GM12878 (cell line): ENCODE results near the gene SPTBN2.

ENCODE experiments used
- ASH2L ChIP-seq: fragments of 300-600, 200-600 bp; sonication (generic); IDR thresholded peaks from 2 replicates; pipeline ENCODE4 v1.6.1; 2017; ENCODE audit warnings: low read depth, mild to moderate bottlenecking, borderline replicate concordance
- CTCF ChIP-seq, 3 experiments: IDR thresholded peaks in 2 of 3; conservative IDR thresholded peaks in 1 of 3; 2 replicates each; pipeline ENCODE4 v1.5.1; 2011; ENCODE audit warnings: low read depth in 3 of 3, low read length in 3 of 3, mild to moderate bottlenecking in 3 of 3, control low read depth in 2 of 3, moderate library complexity in 2 of 3, inconsistent platforms in 1 of 3, mixed read lengths in 1 of 3; ENCODE audit not compliant: control insufficient read depth in 2 of 3, insufficient read depth in 1 of 3; ENCODE audit errors: extremely low read depth in 1 of 3
- EZH2 ChIP-seq: IDR thresholded peaks from 2 replicates; pipeline ENCODE4 v1.6.1; 2012; ENCODE audit warnings: low read depth, mild to moderate bottlenecking, control low read depth, inconsistent platforms, low read length, borderline replicate concordance; ENCODE audit not compliant: control insufficient read depth
- FOXK2 ChIP-seq: fragments of 450-650 bp; IDR thresholded peaks from 2 replicates; pipeline ENCODE4 v1.6.1; 2017; ENCODE audit warnings: mild to moderate bottlenecking, moderate library complexity
- MAX ChIP-seq: IDR thresholded peaks from 2 replicates; pipeline ENCODE4 v1.6.1; 2012; ENCODE audit warnings: low read depth, low read length, improper control_type of control experiment
- POLR2A ChIP-seq: IDR thresholded peaks from 2 replicates; pipeline ENCODE4 v1.6.1; 2011; ENCODE audit warnings: low read depth, mild to moderate bottlenecking, low read length
- PRDM15 ChIP-seq: fragments of 450-650 bp; formaldehyde crosslinking; IDR thresholded peaks from 2 replicates; pipeline ENCODE4 v1.4.0; 2020; ENCODE audit warnings: mild to moderate bottlenecking, moderate library complexity
- RFX5 ChIP-seq: IDR thresholded peaks from 2 replicates; pipeline ENCODE4 v1.6.1; 2011; ENCODE audit warnings: low read depth, low read length, improper control_type of control experiment
- SREBF2 ChIP-seq: IDR thresholded peaks from 2 replicates; pipeline ENCODE4 v1.6.1; 2012; ENCODE audit warnings: mild to moderate bottlenecking, low read length
- TCF3 ChIP-seq: IDR thresholded peaks from 2 replicates; pipeline ENCODE4 v1.6.1; 2012; ENCODE audit warnings: low read depth, mild to moderate bottlenecking, low read length, borderline replicate concordance; ENCODE audit not compliant: insufficient read depth

- TF ChIP-seq PRDM15, result no peak
- TF ChIP-seq TCF3, result no peak
- no peak for TF ChIP-seq EZH2
- no peak for TF ChIP-seq POLR2A
- TF ChIP-seq MAX, result no peak
- TF ChIP-seq CTCF (IDR thresholded peaks at IDR 0.05 in 2 of 3, conservative IDR thresholded peaks at IDR 0.05 in 1 of 3; ENCODE audit: control insufficient read depth in 2 of 3, extremely low read depth in 1 of 3, insufficient read depth in 1 of 3, low read depth in 3 of 3, low read length in 3 of 3), result no peak
- no peak for TF ChIP-seq SREBF2
- TF ChIP-seq RFX5, result no peak
- TF ChIP-seq FOXK2, result no peak
- TF ChIP-seq ASH2L, result no peak
These were observed 5.2 kb upstream of the SPTBN2 start for GRCh38 chr11:66734215-66734614.
